Hepatocyte (in vitro differentiated cells): Measurements from ENCODE around the gene HHATL. TPM values are rescaled to one million over a fixed set of nuclear protein-coding genes. Genes with fewer than 3 reads are reported as not detected.

Experiments
- DNase-seq: peaks from one replicate; pipeline ENCODE4 v3.0.0-alpha.2; 2016; ENCODE audit warnings: low spot score
- H2AFZ ChIP-seq: fragments of 200-600 bp; sonication (generic); 2 replicates; pipeline ENCODE4 v1.6.0; 2016; ENCODE audit warnings: antibody characterized with exemption, mild to moderate bottlenecking
- H3K27ac ChIP-seq: fragments of 200-600 bp; sonication (generic); 2 replicates; pipeline ENCODE4 v1.5.1; 2016; ENCODE audit warnings: mild to moderate bottlenecking
- H3K27me3 ChIP-seq: fragments of 200-600 bp; sonication (generic); 2 replicates; pipeline ENCODE4 v1.6.1; 2016
- H3K36me3 ChIP-seq: fragments of 200-600 bp; sonication (generic); replicated peaks from 2 replicates; pipeline ENCODE4 v1.5.1; 2016; ENCODE audit warnings: low read depth; ENCODE audit not compliant: insufficient read depth
- H3K4me1 ChIP-seq: fragments of 200-600 bp; sonication (generic); 2 replicates; pipeline ENCODE4 v1.5.1; 2016; ENCODE audit warnings: mild to moderate bottlenecking, moderate library complexity; ENCODE audit not compliant: insufficient read depth
- H3K4me2 ChIP-seq: fragments of 200-600 bp; sonication (generic); 2 replicates; pipeline ENCODE4 v1.6.0; 2016
- H3K4me3 ChIP-seq: fragments of 200-600 bp; sonication (generic); 2 replicates; pipeline ENCODE4 v1.5.1; 2016; ENCODE audit warnings: mild to moderate bottlenecking
- H3K79me2 ChIP-seq: fragments of 200-600 bp; sonication (generic); 2 replicates; pipeline ENCODE4 v1.6.0; 2017; ENCODE audit warnings: mild to moderate bottlenecking
- H3K9me2 ChIP-seq: fragments of 200-600 bp; sonication (generic); replicated peaks from 2 replicates; pipeline ENCODE4 v1.6.0; 2017; ENCODE audit warnings: mild to moderate bottlenecking; ENCODE audit not compliant: insufficient read depth
- H3K9me3 ChIP-seq: fragments of 200-600 bp; sonication (generic); 2 replicates; pipeline ENCODE4 v1.5.1; 2016; ENCODE audit warnings: low read depth, mild to moderate bottlenecking
- H4K20me1 ChIP-seq: fragments of 200-600 bp; sonication (generic); 2 replicates; pipeline ENCODE4 v1.6.0; 2016; ENCODE audit warnings: mild to moderate bottlenecking; ENCODE audit not compliant: insufficient read depth, poor library complexity, severe bottlenecking
- EZH2 ChIP-seq: fragments of 200-600 bp; sonication (generic); IDR thresholded peaks from 2 replicates; pipeline ENCODE4 v1.6.1; 2016; ENCODE audit warnings: antibody characterized with exemption, mild to moderate bottlenecking, borderline replicate concordance
- EZH2phosphoT487 ChIP-seq: fragments of 200-600 bp; sonication (generic); IDR thresholded peaks from one replicate; pipeline ENCODE4 v1.6.1; 2018; ENCODE audit warnings: antibody characterized with exemption, mild to moderate bottlenecking, low read depth, moderate library complexity; ENCODE audit not compliant: unreplicated experiment, severe bottlenecking
- WGBS: methylation state at CpG from one replicate; pipeline ENCODE4 v1.1.6; 2016; ENCODE audit warnings: low lambda C conversion rate; ENCODE audit errors: missing lambda C conversion rate; 5-methylcytosine and 5-hydroxymethylcytosine counted together
- polyA plus RNA-seq: library from polyadenylated mRNA; unstranded; fragments of >200 nt; fragmentation: Nextera tagmentation; extraction: Ambion mirVana; gene quantifications from 2 replicates; pipeline ENCODE4 v1.2.1, GENCODE V29; 2016
- total RNA-seq: library from RNA; depleted of rRNA; stranded (reverse); fragments of >200 nt; gene quantifications from 2 replicates; pipeline ENCODE4 v1.2.3, GENCODE V29; 2014
- TF ChIP-seq, protein P1 (sequence below): fragments of 200-600 bp; sonication (generic); IDR thresholded peaks from 2 replicates; pipeline ENCODE4 v1.5.1; 2016; ENCODE audit warnings: antibody characterized with exemption, mild to moderate bottlenecking; ENCODE audit not compliant: poor library complexity

HHATL gene
- total and polyA plus RNA-seq, 2 experiments from 2014 or later: not detected

DNA sequence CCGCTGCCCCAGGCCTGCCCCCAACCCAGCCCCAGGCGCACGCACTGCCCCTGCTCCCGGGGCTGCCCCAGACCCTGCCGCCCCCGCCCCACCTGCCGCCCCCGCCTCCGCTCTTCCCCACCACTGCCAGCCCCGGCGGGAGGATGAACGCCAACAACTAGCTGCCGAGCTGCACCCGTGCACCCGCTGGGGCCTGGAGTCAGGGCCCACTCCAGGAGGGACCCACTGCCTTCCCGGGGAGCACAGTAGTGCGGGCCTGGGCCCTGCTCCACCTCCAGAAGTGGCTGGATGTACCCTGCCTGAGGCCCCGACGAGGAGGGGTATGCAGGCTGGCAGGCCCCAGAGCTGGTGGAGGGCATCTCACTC is 38.2 kb downstream of the HHATL start:
- Histone ChIP-seq H3K27ac (no peak overlapping the region), H3K4me3 (no peak overlapping the region), H3K36me3 (no peaks in the 10 kb centered on the region)

DNA sequence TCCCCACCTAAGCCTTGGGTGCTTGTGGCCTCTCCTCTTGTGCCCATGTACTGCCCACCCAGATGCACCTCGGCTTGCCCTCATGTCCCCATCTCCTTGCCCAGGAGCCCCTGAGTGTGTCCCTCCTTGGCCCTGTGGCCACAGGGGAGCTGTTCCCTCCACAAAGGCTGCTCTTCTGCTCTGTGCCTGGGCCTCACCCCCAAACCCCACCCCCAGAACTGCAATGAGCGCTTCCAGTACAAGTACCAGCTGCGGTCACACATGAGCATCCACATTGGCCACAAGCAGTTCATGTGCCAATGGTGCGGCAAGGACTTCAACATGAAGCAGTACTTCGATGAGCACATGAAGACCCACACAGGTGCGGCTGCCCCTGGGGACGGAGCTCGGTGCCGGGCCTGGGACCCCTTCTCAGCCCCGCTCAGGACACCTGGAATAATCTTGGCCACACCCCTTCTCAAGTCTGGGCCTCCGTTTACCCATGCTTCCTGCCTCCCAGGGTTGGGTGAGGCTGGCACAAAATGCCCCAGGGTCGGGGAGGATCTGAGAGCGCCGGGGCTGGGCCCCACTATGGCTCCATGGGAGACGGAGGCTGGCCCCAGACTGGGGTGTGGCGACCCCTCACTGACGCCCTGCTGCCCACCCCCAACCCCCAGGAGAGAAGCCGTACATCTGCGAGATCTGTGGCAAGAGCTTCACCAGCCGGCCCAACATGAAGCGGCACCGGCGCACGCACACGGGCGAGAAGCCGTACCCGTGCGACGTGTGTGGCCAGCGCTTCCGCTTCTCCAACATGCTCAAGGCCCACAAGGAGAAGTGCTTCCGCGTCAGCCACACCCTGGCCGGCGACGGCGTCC is 38.8 kb downstream of the HHATL start:
- no peaks in the 10 kb centered on the region for H3K36me3 ChIP-seq
- no peak for DNase-seq
- no peak overlapping the region for H3K4me2 ChIP-seq
- no peaks in the 10 kb centered on the region for H3K9me2 ChIP-seq
- TF ChIP-seq EZH2: no peak
- TF ChIP-seq, protein P1, sequence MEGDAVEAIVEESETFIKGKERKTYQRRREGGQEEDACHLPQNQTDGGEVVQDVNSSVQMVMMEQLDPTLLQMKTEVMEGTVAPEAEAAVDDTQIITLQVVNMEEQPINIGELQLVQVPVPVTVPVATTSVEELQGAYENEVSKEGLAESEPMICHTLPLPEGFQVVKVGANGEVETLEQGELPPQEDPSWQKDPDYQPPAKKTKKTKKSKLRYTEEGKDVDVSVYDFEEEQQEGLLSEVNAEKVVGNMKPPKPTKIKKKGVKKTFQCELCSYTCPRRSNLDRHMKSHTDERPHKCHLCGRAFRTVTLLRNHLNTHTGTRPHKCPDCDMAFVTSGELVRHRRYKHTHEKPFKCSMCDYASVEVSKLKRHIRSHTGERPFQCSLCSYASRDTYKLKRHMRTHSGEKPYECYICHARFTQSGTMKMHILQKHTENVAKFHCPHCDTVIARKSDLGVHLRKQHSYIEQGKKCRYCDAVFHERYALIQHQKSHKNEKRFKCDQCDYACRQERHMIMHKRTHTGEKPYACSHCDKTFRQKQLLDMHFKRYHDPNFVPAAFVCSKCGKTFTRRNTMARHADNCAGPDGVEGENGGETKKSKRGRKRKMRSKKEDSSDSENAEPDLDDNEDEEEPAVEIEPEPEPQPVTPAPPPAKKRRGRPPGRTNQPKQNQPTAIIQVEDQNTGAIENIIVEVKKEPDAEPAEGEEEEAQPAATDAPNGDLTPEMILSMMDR: no peak
- TF ChIP-seq EZH2phosphoT487: no peak
- WGBS: 95% methylated on average over 29 of the region's 38 CpGs
- H3K79me2 ChIP-seq: no peaks in the 10 kb centered on the region
- no peaks in the 10 kb centered on the region for H3K9me3 ChIP-seq
- no peak overlapping the region for H3K27ac ChIP-seq
- H3K4me3 ChIP-seq: no peak overlapping the region
- H4K20me1 ChIP-seq: no peaks in the 10 kb centered on the region
- no peaks in the 10 kb centered on the region for H3K27me3 ChIP-seq
- H2AFZ ChIP-seq: no peak overlapping the region
- no peaks in the 10 kb centered on the region for H3K4me1 ChIP-seq

More for the DNA sequence above, 38.2 kb downstream of the HHATL start:
- Histone ChIP-seq H3K9me3 (no peaks in the 10 kb centered on the region), H2AFZ (no peak overlapping the region), H3K4me2 (no peak overlapping the region), H3K79me2 (no peaks in the 10 kb centered on the region), H4K20me1 (no peaks in the 10 kb centered on the region), H3K9me2 (no peaks in the 10 kb centered on the region), H3K4me1 (no peaks in the 10 kb centered on the region), H3K27me3 (no peaks in the 10 kb centered on the region)
- no peak for DNase-seq
- no peak for TF ChIP-seq EZH2phosphoT487
- TF ChIP-seq EZH2: no peak
- TF ChIP-seq, protein P1: no peak
- 94% methylated on average over 12 of the region's 19 CpGs for WGBS

DNA sequence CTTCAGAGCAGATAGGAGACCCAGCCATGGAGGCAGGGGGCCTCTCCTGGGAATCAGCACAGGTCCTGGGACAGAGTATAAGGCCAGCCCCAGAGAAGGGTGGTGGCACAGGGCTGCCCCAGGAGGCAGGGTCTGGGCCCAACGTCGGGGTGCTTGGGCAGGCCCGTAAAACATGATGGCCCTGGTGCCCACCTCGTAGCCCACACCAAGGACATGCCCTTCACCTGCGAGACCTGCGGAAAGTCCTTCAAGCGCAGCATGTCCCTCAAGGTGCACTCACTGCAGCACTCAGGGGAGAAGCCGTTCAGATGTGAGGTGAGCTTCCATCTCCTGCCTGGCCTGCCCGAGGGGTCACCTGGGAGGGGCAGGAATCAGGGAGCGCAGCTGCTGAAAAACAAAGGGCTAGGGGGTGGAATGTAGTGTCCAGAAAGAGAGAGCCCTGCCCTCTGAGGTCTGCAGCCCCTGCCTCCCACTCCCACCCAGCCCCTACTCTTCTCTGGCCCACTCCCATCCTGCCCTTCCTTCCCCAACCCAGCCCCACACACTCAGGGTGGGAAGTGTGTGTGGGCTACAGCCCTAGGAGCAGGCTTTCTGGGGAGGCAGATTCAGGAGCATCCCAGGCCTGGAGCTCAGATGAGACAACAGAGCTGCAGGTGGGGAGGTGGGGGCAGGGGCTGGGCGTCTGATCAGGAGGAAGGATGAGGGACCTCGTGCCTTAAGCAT is 39.6 kb downstream of the HHATL start:
- 88% methylated on average over 10 of the region's 12 CpGs for WGBS
- no peak for DNase-seq
- no peaks in the 10 kb centered on the region for H3K27me3 ChIP-seq
- no peaks in the 10 kb centered on the region for H3K9me3 ChIP-seq
- H3K4me3 ChIP-seq: no peak overlapping the region
- no peak overlapping the region for H3K27ac ChIP-seq
- H4K20me1 ChIP-seq: no peaks in the 10 kb centered on the region
- no peaks in the 10 kb centered on the region for H3K4me1 ChIP-seq
- no peaks in the 10 kb centered on the region for H3K9me2 ChIP-seq
- TF ChIP-seq EZH2: no peak
- TF ChIP-seq, protein P1: no peak
- no peaks in the 10 kb centered on the region for H3K36me3 ChIP-seq
- no peak overlapping the region for H3K4me2 ChIP-seq
- H3K79me2 ChIP-seq: no peaks in the 10 kb centered on the region
- H2AFZ ChIP-seq: no peak overlapping the region
